Liver (tissue), 3 donors: ENCODE data around the gene CACNA1D.

Experiments used
- ATF3 ChIP-seq: IDR thresholded peaks from 2 replicates; pipeline ENCODE4 v1.6.1; 2016; ENCODE audit warnings: antibody characterized with exemption
- CTCF ChIP-seq: fragments of 150-350 bp; IDR thresholded peaks from 2 replicates; pipeline ENCODE4 v1.5.1; 2017; ENCODE audit warnings: improper control_type of control experiment, low read depth, low read length; ENCODE audit not compliant: missing input control
- EGR1 ChIP-seq, 2 donors: IDR thresholded peaks; 2 replicates each; pipeline ENCODE4 v1.6.1; 2016 to 2018; ENCODE audit warnings: antibody characterized with exemption in 2 of 2, low read depth in 2 of 2
- JUND ChIP-seq, 2 donors: IDR thresholded peaks; 2 replicates each; pipeline ENCODE4 v1.6.1; 2016; ENCODE audit warnings: antibody characterized with exemption in 2 of 2
- RAD21 ChIP-seq, 2 donors: IDR thresholded peaks; 2 replicates each; pipeline ENCODE4 v1.6.1; 2016; ENCODE audit warnings: antibody characterized with exemption in 2 of 2, mild to moderate bottlenecking in 2 of 2
- SP1 ChIP-seq: IDR thresholded peaks from 2 replicates; pipeline ENCODE4 v1.6.1; 2018; ENCODE audit warnings: antibody characterized with exemption, mild to moderate bottlenecking
- YY1 ChIP-seq: IDR thresholded peaks from 2 replicates; pipeline ENCODE4 v1.6.1; 2016; ENCODE audit warnings: antibody characterized with exemption, mild to moderate bottlenecking
- ZBTB33 ChIP-seq: IDR thresholded peaks from 2 replicates; pipeline ENCODE4 v1.6.1; 2016; ENCODE audit warnings: antibody characterized with exemption
- donor health status: healthy.
- donor health status: healthy.

GRCh38 chr3:53809764-53810400 is 315.5 kb downstream of the CACNA1D start:
- TF ChIP-seq RAD21 (IDR thresholded peaks at IDR 0.05) (no peak), ATF3 (no peak), CTCF (no peak), EGR1 (IDR thresholded peaks at IDR 0.05; ENCODE audit: low read depth in 2 of 2) (no peak), YY1 (no peak), JUND (IDR thresholded peaks at IDR 0.05) (no peak), SP1 (no peak), ZBTB33 (no peak)
